ENCODE data around the gene PRR23B.

Gene PRR23B

DNA sequence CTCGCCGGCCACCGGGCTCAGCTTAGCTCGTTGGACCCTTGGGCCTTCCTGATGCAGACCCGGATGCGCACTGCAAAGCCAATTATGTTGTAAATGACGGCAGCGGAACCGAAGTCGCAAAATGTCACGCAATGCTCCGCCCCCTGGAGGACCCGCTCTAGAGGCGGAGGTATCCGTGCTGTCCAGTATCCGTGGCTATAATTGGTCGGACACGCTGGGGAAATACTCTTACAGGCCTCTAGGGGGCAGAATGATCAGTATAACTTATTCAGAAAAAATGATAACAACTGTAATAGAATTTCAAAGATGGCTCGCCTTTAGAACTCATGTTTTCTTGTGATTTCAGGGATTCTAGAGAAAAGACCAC, at the start of gene PRR23B:
Gene PRR23B (minus strand): TSS at position 59 of the 367 bp plus-strand sequence. CDS start 265 bp downstream, outside the sequence.
- H3K9me3 ChIP-seq, result peaks cover 2% of the 10 kb centered on the region
- no peak within 1 kb of the TSS for H3K4me3 ChIP-seq (ENCODE audit: low read depth in 1 of 2, low read length in 1 of 2)
- H3K4me1 ChIP-seq (ENCODE audit: control insufficient read depth in 1 of 2, insufficient read depth in 1 of 2, low read depth in 1 of 2, low read length in 1 of 2), result no peaks in the 10 kb centered on the region
- TF ChIP-seq, protein P1, sequence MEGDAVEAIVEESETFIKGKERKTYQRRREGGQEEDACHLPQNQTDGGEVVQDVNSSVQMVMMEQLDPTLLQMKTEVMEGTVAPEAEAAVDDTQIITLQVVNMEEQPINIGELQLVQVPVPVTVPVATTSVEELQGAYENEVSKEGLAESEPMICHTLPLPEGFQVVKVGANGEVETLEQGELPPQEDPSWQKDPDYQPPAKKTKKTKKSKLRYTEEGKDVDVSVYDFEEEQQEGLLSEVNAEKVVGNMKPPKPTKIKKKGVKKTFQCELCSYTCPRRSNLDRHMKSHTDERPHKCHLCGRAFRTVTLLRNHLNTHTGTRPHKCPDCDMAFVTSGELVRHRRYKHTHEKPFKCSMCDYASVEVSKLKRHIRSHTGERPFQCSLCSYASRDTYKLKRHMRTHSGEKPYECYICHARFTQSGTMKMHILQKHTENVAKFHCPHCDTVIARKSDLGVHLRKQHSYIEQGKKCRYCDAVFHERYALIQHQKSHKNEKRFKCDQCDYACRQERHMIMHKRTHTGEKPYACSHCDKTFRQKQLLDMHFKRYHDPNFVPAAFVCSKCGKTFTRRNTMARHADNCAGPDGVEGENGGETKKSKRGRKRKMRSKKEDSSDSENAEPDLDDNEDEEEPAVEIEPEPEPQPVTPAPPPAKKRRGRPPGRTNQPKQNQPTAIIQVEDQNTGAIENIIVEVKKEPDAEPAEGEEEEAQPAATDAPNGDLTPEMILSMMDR (IDR thresholded peaks at IDR 0.05), result no peak
- no peak within 1 kb of the TSS for H3K27ac ChIP-seq
- H3K27me3 ChIP-seq, result peaks cover 21% of the 10 kb centered on the region
- no peaks in the 10 kb centered on the region for H3K36me3 ChIP-seq

DNA sequence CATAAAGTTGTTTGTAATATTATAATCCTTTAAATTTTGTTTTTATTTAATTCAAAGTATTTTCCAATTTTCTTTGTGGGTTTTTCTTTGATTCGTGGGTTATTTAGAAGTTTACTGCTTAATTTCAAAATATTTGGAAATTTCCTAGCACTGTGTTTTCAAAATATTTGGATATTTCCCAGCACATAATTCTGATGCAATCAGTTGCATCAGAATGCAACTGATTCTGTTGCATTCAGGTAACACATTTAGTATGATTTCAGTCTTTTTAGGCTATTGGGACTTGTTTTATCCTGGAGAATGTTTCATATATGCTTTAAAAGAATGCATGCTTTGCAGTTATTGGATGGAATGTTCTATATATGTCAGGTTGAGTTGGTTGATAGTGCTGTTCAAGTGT, 42.2 kb upstream of the PRR23B start:
- TF ChIP-seq, protein P1 (IDR thresholded peaks at IDR 0.05), result no peak
- no peak overlapping the region for H3K4me3 ChIP-seq (ENCODE audit: low read depth in 1 of 2, low read length in 1 of 2)
- H3K4me1 ChIP-seq (ENCODE audit: control insufficient read depth in 1 of 2, insufficient read depth in 1 of 2, low read depth in 1 of 2, low read length in 1 of 2), result peaks cover 4 to 7% of the 10 kb centered on the region in 2 experiments
- no peaks in the 10 kb centered on the region for H3K36me3 ChIP-seq
- H3K9me3 ChIP-seq, result no peaks in the 10 kb centered on the region
- no peaks in the 10 kb centered on the region for H3K27me3 ChIP-seq
- no peak overlapping the region for H3K27ac ChIP-seq

DNA sequence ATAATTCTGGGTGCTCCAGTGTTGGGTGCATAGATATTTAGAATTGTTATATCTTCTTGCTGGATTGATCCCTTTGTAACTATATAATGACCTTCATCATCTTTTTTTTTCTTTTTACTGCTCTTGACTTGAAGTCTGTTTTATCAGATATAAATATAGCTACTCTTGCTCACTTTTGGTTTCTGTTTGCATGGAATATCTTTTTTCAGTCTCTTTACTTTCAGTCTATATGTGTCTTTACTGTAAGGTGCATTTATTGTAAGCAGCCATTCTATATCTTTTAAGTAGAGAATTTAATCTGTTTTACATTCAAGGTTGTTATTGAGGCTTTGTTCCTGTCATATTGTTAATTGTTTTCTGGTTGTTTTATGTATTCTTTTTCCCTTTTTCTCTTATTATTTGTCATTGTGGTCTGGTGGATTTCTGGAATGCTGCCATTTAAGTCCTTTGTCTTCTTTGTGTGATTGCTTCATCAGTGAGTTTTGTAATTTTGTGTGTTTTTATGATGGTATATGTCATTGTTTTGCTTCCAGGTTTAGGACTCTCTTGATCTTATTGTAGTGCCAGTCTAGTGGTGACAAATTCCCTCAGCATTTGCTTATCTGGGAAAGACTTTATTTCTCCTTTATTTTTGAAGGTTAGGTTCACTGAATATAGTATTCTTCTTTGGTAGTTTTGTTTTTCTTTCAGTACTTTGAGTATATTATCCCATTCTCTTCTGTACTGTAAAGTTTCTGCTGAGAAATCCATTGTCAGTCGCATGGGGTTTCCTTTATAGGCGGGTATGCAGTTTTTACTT, 32.3 kb upstream of the PRR23B start:
- no peaks in the 10 kb centered on the region for H3K4me1 ChIP-seq (ENCODE audit: control insufficient read depth in 1 of 2, insufficient read depth in 1 of 2, low read depth in 1 of 2, low read length in 1 of 2)
- TF ChIP-seq, protein P1 (IDR thresholded peaks at IDR 0.05), result no peak
- H3K4me3 ChIP-seq (ENCODE audit: low read depth in 1 of 2, low read length in 1 of 2), result no peak overlapping the region
- no peaks in the 10 kb centered on the region for H3K9me3 ChIP-seq
- no peak overlapping the region for H3K27ac ChIP-seq
- peaks cover 9% of the 10 kb centered on the region for H3K27me3 ChIP-seq
- H3K36me3 ChIP-seq, result no peaks in the 10 kb centered on the region

DNA sequence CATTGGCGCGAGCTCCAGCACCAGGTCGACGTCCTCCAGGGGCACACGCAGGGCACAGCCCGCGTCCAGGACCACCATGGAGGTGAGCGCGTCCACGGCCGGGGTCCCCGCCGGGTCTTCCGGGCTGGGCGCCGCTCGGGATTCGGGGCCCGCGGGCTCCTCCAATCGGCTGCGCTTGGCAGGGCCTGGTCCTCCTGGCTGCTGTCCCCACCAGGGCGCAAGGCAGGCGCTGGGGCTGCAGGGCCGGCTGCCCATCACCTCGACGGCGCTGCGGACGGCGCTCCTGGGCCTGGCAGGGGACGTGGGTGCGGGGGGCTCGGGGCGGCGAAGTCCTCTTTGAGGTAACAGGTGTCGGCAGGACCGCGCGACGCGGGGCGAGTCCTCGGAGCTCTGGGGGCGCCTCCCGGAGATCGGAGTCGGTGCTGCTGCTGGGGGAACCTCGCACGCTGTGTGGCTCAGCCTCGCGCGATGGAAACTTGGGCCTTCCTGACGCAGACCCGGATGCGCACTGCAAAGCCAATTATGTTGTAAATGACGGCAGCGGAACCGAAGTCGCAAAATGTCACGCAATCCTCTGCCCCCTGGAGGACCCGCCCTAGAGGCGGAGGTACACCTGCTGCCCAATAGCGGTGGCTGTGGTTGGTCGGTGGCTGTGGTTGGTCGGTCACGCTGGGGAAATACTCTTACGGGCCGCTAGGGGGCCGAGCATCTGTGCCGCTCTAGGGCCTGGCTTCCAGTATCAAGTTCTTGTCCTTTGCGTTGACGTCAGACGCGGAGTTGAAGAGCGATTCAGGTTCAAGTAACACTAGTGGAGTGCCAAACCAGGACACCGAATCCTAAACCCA, 23.9 kb upstream of the PRR23B start, which contains the start of gene PRR23C:
Gene PRR23C (minus strand): TSS at position 527 of the 845 bp plus-strand sequence. CDS start 272 bp downstream, at position 255.
- peaks cover 5% of the 10 kb centered on the region for H3K9me3 ChIP-seq
- H3K27ac ChIP-seq, result no peak within 1 kb of the TSS
- H3K4me1 ChIP-seq (ENCODE audit: control insufficient read depth in 1 of 2, insufficient read depth in 1 of 2, low read depth in 1 of 2, low read length in 1 of 2), result no peaks in the 10 kb centered on the region
- no peak within 1 kb of the TSS for H3K4me3 ChIP-seq (ENCODE audit: low read depth in 1 of 2, low read length in 1 of 2)
- H3K27me3 ChIP-seq, result peaks cover 26% of the 10 kb centered on the region
- TF ChIP-seq, protein P1 (IDR thresholded peaks at IDR 0.05), result no peak
- no peaks in the 10 kb centered on the region for H3K36me3 ChIP-seq

DNA sequence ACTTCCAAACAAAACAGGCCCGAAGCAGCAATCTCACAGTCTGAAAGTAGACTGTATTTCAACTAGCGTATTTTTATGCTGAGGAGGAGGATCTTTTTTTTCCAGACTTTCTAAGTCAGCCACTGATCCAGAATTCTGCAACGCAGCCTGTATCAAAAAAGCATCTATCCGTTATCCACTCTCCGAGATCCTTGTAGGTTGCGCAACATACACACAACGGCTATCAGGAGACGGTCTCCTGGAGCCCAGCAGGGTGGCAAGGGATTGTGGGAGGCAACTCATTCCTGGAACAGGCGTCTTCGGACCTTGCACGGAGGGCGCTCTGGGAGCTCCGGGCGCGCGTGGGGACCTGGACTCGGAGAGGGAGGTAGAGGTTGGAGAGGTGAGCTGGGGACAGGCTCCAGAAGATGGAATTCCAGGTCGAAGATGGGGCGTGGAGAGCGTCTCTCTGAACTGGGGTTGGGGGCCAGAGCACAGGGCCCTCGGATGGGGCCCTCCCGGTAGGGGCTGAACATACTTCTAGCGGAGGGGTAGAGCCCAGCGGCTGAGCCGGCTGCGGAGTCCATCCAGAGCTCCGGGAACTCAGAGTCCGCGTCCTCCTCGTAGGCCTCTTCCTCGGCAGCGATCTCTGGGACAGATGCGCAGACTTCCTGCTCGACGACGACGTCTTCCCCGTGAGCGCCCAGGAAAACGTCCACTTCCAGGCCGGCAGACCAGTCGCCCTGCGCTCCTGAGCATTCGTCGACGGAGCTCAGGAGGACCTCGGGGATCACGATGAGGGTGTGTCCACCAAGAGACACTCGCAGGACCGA, 23.0 kb upstream of the PRR23B start:
- Histone ChIP-seq H3K4me3 (ENCODE audit: low read depth in 1 of 2, low read length in 1 of 2) (no peak overlapping the region), H3K36me3 (no peaks in the 10 kb centered on the region), H3K4me1 (ENCODE audit: control insufficient read depth in 1 of 2, insufficient read depth in 1 of 2, low read depth in 1 of 2, low read length in 1 of 2) (no peaks in the 10 kb centered on the region), H3K27me3 (peaks cover 26% of the 10 kb centered on the region), H3K27ac (no peak overlapping the region), H3K9me3 (peaks cover 5% of the 10 kb centered on the region)
- TF ChIP-seq, protein P1 (IDR thresholded peaks at IDR 0.05), result no peak
